K562 (cell line): ENCODE measurements around the gene ACLY. TPM values are rescaled to one million over a fixed set of nuclear protein-coding genes. Genes with fewer than 3 reads are reported as not detected.

Experiments
- ATAC-seq: fragments of 200-7000 bp; cut with Tn5 transposase; 3 replicates; pipeline ENCODE4 v1.9.1; 2020; ENCODE audit warnings: moderate library complexity
- BruUV-seq: library from RNA; stranded (reverse); fragments of 400-500 nt; replicated peaks from 2 replicates; lab custom pipeline; 2021; lab: Mats Ljungman, UMichigan
- CTCF ChIA-PET: fragments of 300-600 bp; formaldehyde crosslinking; extraction: SDS; loops from one replicate; lab custom pipeline; 2021; ENCODE audit warnings: low intra/inter-chr PET ratio; lab: Yijun Ruan, JAX
- POLR2A ChIA-PET: fragments of 300-600, 350-650 bp; sonication (Branson Sonifier 250); formaldehyde crosslinking; extraction: SDS; loops from one replicate; lab custom pipeline; 2021; ENCODE audit warnings: antibody characterized with exemption, inconsistent platforms; lab: Yijun Ruan, JAX
- DNase-seq, 4 experiments: peaks; one replicate each; pipeline versions ENCODE4 v3.0.0 to v3.0.0-alpha.2; 2011 to 2018; ENCODE audit warnings: low spot score in 3 of 4, mixed read lengths in 3 of 4; ENCODE audit errors: extremely low read depth in 1 of 4
- FAIRE-seq: peaks from 2 replicates; lab custom pipeline; 2011; peaks lifted over from hg19 to GRCh38; lab: Jason Lieb, UNC
- H2AFZ ChIP-seq: 2 replicates; pipeline ENCODE4 v1.6.0; 2011; ENCODE audit warnings: low read depth, low read length, control low read depth, inconsistent platforms
- H3K27ac ChIP-seq: fragments of 200-600 bp; 3 replicates; pipeline ENCODE4 v1.8.0; 2011; ENCODE audit warnings: low read depth, mild to moderate bottlenecking, control low read depth, inconsistent platforms, low read length, moderate library complexity, mixed read lengths; ENCODE audit errors: extremely low read depth
- H3K27me3 ChIP-seq, 2 experiments: fragments of 300-600 bp in 1 of 2; 2 replicates in 1 of 2; 3 replicates in 1 of 2; pipeline versions ENCODE4 v1.6.0 to v1.8.0; 2011; ENCODE audit warnings: inconsistent platforms in 2 of 2, low read length in 2 of 2, mild to moderate bottlenecking in 1 of 2, mixed read lengths in 1 of 2, moderate library complexity in 1 of 2; ENCODE audit not compliant: control insufficient read depth in 2 of 2, insufficient read depth in 2 of 2
- H3K36me3 ChIP-seq: fragments of 300-600 bp; 3 replicates; pipeline ENCODE4 v1.8.0; 2011; ENCODE audit warnings: mild to moderate bottlenecking, low read length, inconsistent platforms; ENCODE audit not compliant: control insufficient read depth, insufficient read depth
- H3K4me1 ChIP-seq, 2 experiments: fragments of 200-600 bp in 1 of 2; replicated peaks in 1 of 2; 2 replicates in 1 of 2; 3 replicates in 1 of 2; pipeline versions ENCODE4 v1.5.1 to v1.8.0; 2011; ENCODE audit warnings: inconsistent platforms in 2 of 2, low read length in 2 of 2, mild to moderate bottlenecking in 1 of 2, mixed read lengths in 1 of 2, moderate library complexity in 1 of 2; ENCODE audit not compliant: control insufficient read depth in 2 of 2, insufficient read depth in 2 of 2
- H3K4me2 ChIP-seq: 2 replicates; pipeline ENCODE4 v1.6.1; 2011; ENCODE audit warnings: low read length, control low read depth, inconsistent platforms, mixed read lengths; ENCODE audit not compliant: insufficient read depth
- H3K4me3 ChIP-seq: fragments of 200-600 bp; sonication (generic), shearing (Covaris generic); 2 replicates; pipeline ENCODE4 v1.5.1; 2016; ENCODE audit warnings: control low read depth, inconsistent platforms
- H3K79me2 ChIP-seq: fragments of 200-600 bp; 3 replicates; pipeline ENCODE4 v1.8.0; 2011; ENCODE audit warnings: low read length, inconsistent platforms; ENCODE audit not compliant: control insufficient read depth, insufficient read depth
- H3K9ac ChIP-seq, 2 experiments: 2 replicates each; pipeline versions ENCODE4 v1.6.0 to v1.6.1; 2011; ENCODE audit warnings: low read depth in 2 of 2, low read length in 2 of 2, control low read depth in 1 of 2, inconsistent platforms in 1 of 2, mild to moderate bottlenecking in 1 of 2, mixed read lengths in 1 of 2; ENCODE audit not compliant: insufficient read depth in 1 of 2
- H3K9me1 ChIP-seq: one replicate; pipeline ENCODE4 v1.6.0; 2011; ENCODE audit warnings: inconsistent platforms, mild to moderate bottlenecking, low read length, moderate library complexity; ENCODE audit not compliant: control insufficient read depth, insufficient read depth
- H3K9me3 ChIP-seq: replicated peaks from 2 replicates; pipeline ENCODE4 v1.5.1; 2011; ENCODE audit warnings: low read depth, low read length, inconsistent platforms; ENCODE audit not compliant: control insufficient read depth, insufficient read depth
- H4K20me1 ChIP-seq: replicated peaks from 2 replicates; pipeline ENCODE4 v1.6.1; 2011; ENCODE audit warnings: low read length, inconsistent platforms, mixed read lengths; ENCODE audit not compliant: control insufficient read depth, insufficient read depth
- ATF7 ChIP-seq: fragments of 450-650 bp; IDR thresholded peaks from 2 replicates; pipeline ENCODE4 v1.7.1; 2014; ENCODE audit warnings: mild to moderate bottlenecking, moderate library complexity
- CEBPB ChIP-seq: fragments of 450-650 bp; IDR thresholded peaks from 2 replicates; pipeline ENCODE4 v1.6.1; 2016; ENCODE audit warnings: missing genetic modification characterization, missing compliant biosample characterization
- CEBPG ChIP-seq, 3 experiments: fragments of 200-800 bp in 1 of 3; sonication (Bioruptor generic) in 1 of 3; sonication (generic) in 1 of 3; formaldehyde crosslinking in 1 of 3; IDR thresholded peaks in 2 of 3; conservative IDR thresholded peaks in 1 of 3; 2 replicates each; pipeline versions ENCODE4 v1.6.1 to v1.8.0; 2016 to 2022; ENCODE audit warnings: missing compliant biosample characterization in 2 of 3, missing genetic modification characterization in 2 of 3, mild to moderate bottlenecking in 1 of 3, missing genetic modification reagents in 1 of 3
- MED1 ChIP-seq: sonication (generic); formaldehyde crosslinking; IDR thresholded peaks from 2 replicates; pipeline ENCODE4 v1.8.1; 2023; ENCODE audit warnings: missing genetic modification reagents, borderline replicate concordance
- TARDBP ChIP-seq: fragments of 450-650 bp; IDR thresholded peaks from 2 replicates; pipeline ENCODE4 v1.6.1; 2016
- ZNF589 ChIP-seq: fragments of 200-800 bp; sonication (Bioruptor generic); IDR thresholded peaks from 2 replicates; pipeline ENCODE4 v1.6.1; 2016; ENCODE audit warnings: low read depth, missing genetic modification characterization, missing compliant biosample characterization
- WGBS: fragments of 100-300 bp; shearing (Covaris generic); methylation state at CpG from one replicate; pipeline ENCODE4 v1.1.6; 2016; ENCODE audit warnings: low coverage, mixed read lengths; ENCODE audit not compliant: insufficient coverage; ENCODE audit errors: missing lambda C conversion rate; 5-methylcytosine and 5-hydroxymethylcytosine counted together
- in situ Hi-C: fragments of 300-500 bp; cut with MboI; formaldehyde crosslinking; loops from 4 replicates; pipeline ENCODE4 v1.15.0; 2018; ENCODE audit warnings: inconsistent platforms, mixed read lengths
- intact Hi-C: fragments of 100-400 bp; cut with micrococcal nuclease; formaldehyde crosslinking; loops from 2 replicates; pipeline ENCODE4 v1.14.2; 2022
- polyA plus RNA-seq, 8 experiments: library from polyadenylated mRNA; depleted of rRNA in 4 of 8; stranded (reverse) in 5 of 8; unstranded in 3 of 8; fragments of >200 nt; fragmentation: Nextera tagmentation in 2 of 8; fragmentation: Illumina TruSeq in 1 of 8; extraction: Ambion mirVana in 2 of 8; extraction: Trizol in 1 of 8; gene quantifications; 2 replicates each; pipeline versions ENCODE4 v1.2.1 to v1.2.3, GENCODE V29; 2011 to 2014; ENCODE audit warnings: inconsistent platforms in 1 of 8, missing spikeins in 1 of 8
- total RNA-seq, 7 experiments: library from RNA; depleted of rRNA in 6 of 7; stranded (reverse); fragments of >200 nt in 6 of 7; fragmentation: Illumina TruSeq in 2 of 7; extraction: Trizol in 2 of 7; gene quantifications; 2 replicates each; pipeline versions ENCODE4 v1.2.1 to v1.2.3, GENCODE V29; 2011 to 2021; ENCODE audit warnings: low replicate concordance in 1 of 7
- TF ChIP-seq, protein P1 (sequence below): fragments of 250-450 bp; sonication (Bioruptor Pico); IDR thresholded peaks from 2 replicates; pipeline ENCODE4 v1.8.0; 2021; ENCODE audit warnings: moderate library complexity, mild to moderate bottlenecking, inconsistent platforms
- TF ChIP-seq, protein P2 (sequence below), 2 experiments: fragments of 450-650 bp in 1 of 2; sonication (generic) in 1 of 2; formaldehyde crosslinking in 1 of 2; IDR thresholded peaks in 1 of 2; conservative IDR thresholded peaks in 1 of 2; 2 replicates each; pipeline versions ENCODE4 v1.6.1 to v1.8.1; 2016 to 2023; ENCODE audit warnings: mild to moderate bottlenecking in 2 of 2, moderate library complexity in 2 of 2, inconsistent platforms in 1 of 2, missing genetic modification reagents in 1 of 2
- TF ChIP-seq, protein P3 (sequence below): sonication (generic); formaldehyde crosslinking; IDR thresholded peaks from 2 replicates; pipeline ENCODE4 v1.8.1; 2023; ENCODE audit warnings: mild to moderate bottlenecking, missing genetic modification reagents

The ACLY gene
- total and polyA plus RNA-seq, 9 of the 15 experiments (the other 6 are each of a cell fraction or from before 2014, with no cell fraction given), result 42.9 to 280 (median 125) TPM

DNA sequence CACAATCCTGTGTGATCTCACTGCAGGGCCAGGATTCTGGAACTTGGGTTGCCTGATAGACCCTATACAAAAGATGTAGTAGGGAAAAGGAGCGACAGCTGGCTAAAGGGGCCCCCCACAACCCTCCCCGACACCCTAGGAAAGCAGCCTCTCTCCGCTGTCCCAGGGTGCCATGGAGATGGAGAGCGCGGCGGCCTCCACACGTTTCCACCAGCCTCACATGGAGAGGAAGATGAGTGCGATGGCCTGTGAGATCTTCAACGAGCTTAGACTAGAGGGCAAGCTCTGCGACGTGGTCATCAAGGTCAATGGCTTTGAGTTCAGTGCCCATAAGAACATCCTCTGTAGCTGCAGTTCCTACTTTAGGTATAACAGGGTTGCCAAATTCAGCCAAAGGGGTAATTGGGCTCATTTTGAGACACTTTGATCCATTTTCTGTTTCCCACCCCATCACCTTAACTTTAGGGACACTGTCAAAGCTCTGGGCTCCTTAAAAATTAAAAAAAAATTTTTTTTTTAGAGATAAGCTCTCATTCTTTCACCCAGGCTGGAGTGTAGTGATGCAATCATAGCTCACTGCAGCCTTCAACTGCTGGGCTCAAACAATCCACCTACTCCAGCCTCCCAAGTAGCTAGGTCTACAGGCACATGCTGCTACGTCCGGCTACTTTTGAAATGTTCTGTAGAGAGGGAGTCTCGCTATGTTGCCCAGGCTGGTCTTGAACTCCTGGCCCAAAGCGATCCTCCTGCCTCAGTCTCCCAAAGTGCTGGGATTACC lies 80.8 kb downstream of the ACLY start, which contains the start of gene KLHL10:
Gene KLHL10 (plus strand): TSS at position 65 of the 778 bp plus-strand sequence. CDS start 108 bp downstream, at position 173.
- no peak for DNase-seq
- H3K9ac ChIP-seq, result peak within 1 kb of the TSS; percentile 47 to 53; a peak in 3 of 4 replicates
- intact Hi-C loops, result no loop called here

More for the DNA sequence above, 80.8 kb downstream of the ACLY start, which contains the start of gene KLHL10:
- 74% methylated on average over 13 of the region's 15 CpGs for WGBS
- ATAC-seq (0 out of 3 replicates have a peak, but pooled peaks have one; percentile 15), FAIRE-seq (no peak)
- Histone ChIP-seq H3K4me1 (peaks cover 7 to 15% of the 10 kb centered on the region in 2 experiments; a peak in 4 of 5 replicates), H3K27me3 (no peaks in the 10 kb centered on the region), H3K79me2 (peaks cover 17% of the 10 kb centered on the region)
- POLR2A ChIA-PET, result interaction anchor here (0.6 to 1.7 kb wide), 11 partner anchors 8 to 147 kb away, joined by 3 to 6 read pairs (median 3); partner anchors contain the start of gene KLHL11
- TF ChIP-seq ATF7 (peak; percentile 14; the same call in 1 of the 2 replicates), ZNF589 (0 out of 2 replicates have a peak, but pooled peaks have one; percentile 43), CEBPG (CRISPR knock-in tag; IDR thresholded peaks at IDR 0.05) (peak; percentile 62), CEBPG (tag; conservative IDR thresholded peaks at IDR 0.05 in 1 of 2, IDR thresholded peaks at IDR 0.05 in 1 of 2) (peak; percentile 66 to 81; a peak in 3 of 4 replicates), MED1 (no peak), CEBPB (tag) (peak; percentile 78), TARDBP (no peak)
- TF ChIP-seq, protein P1, sequence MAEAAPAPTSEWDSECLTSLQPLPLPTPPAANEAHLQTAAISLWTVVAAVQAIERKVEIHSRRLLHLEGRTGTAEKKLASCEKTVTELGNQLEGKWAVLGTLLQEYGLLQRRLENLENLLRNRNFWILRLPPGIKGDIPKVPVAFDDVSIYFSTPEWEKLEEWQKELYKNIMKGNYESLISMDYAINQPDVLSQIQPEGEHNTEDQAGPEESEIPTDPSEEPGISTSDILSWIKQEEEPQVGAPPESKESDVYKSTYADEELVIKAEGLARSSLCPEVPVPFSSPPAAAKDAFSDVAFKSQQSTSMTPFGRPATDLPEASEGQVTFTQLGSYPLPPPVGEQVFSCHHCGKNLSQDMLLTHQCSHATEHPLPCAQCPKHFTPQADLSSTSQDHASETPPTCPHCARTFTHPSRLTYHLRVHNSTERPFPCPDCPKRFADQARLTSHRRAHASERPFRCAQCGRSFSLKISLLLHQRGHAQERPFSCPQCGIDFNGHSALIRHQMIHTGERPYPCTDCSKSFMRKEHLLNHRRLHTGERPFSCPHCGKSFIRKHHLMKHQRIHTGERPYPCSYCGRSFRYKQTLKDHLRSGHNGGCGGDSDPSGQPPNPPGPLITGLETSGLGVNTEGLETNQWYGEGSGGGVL (CRISPR knock-in tag), result no peak
- TF ChIP-seq, protein P2, sequence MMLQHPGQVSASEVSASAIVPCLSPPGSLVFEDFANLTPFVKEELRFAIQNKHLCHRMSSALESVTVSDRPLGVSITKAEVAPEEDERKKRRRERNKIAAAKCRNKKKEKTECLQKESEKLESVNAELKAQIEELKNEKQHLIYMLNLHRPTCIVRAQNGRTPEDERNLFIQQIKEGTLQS (IDR thresholded peaks at IDR 0.05), result peak; percentile 87
- TF ChIP-seq, protein P2 (CRISPR knock-in tag; conservative IDR thresholded peaks at IDR 0.05), result no peak
- TF ChIP-seq, protein P3, sequence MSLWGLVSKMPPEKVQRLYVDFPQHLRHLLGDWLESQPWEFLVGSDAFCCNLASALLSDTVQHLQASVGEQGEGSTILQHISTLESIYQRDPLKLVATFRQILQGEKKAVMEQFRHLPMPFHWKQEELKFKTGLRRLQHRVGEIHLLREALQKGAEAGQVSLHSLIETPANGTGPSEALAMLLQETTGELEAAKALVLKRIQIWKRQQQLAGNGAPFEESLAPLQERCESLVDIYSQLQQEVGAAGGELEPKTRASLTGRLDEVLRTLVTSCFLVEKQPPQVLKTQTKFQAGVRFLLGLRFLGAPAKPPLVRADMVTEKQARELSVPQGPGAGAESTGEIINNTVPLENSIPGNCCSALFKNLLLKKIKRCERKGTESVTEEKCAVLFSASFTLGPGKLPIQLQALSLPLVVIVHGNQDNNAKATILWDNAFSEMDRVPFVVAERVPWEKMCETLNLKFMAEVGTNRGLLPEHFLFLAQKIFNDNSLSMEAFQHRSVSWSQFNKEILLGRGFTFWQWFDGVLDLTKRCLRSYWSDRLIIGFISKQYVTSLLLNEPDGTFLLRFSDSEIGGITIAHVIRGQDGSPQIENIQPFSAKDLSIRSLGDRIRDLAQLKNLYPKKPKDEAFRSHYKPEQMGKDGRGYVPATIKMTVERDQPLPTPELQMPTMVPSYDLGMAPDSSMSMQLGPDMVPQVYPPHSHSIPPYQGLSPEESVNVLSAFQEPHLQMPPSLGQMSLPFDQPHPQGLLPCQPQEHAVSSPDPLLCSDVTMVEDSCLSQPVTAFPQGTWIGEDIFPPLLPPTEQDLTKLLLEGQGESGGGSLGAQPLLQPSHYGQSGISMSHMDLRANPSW, result no peak
- TF ChIP-seq, all 486 proteins: peak for 5
- CTCF ChIA-PET, result no interaction called here
- H3K4me3 ChIP-seq, result no peak within 1 kb of the TSS
- no peaks in the 10 kb centered on the region for H3K9me3 ChIP-seq
- peaks cover 14% of the 10 kb centered on the region; the same call in 2 of the 3 replicates for H3K36me3 ChIP-seq
- peak within 1 kb of the TSS; percentile 89 for H3K4me2 ChIP-seq
- in situ Hi-C loops, result no loop called here
- H4K20me1 ChIP-seq, result no peaks in the 10 kb centered on the region
- BruUV-seq, result no TSS peak
- no peaks in the 10 kb centered on the region for H3K9me1 ChIP-seq
- no peak within 1 kb of the TSS for H3K27ac ChIP-seq
- peak within 1 kb of the TSS; percentile 92 for H2AFZ ChIP-seq
